Neutrophil (primary cell): ENCODE measurements around the gene TSPAN4.

Experiments
- H3K27ac ChIP-seq: fragments of 200-600 bp; sonication (generic); 2 replicates; pipeline ENCODE4 v1.5.1; 2016; ENCODE audit warnings: mild to moderate bottlenecking, moderate library complexity
- H3K27me3 ChIP-seq: fragments of 200-600 bp; sonication (generic); 2 replicates; pipeline ENCODE4 v1.6.0; 2016; ENCODE audit warnings: mild to moderate bottlenecking
- H3K36me3 ChIP-seq: fragments of 200-600 bp; sonication (generic); 2 replicates; pipeline ENCODE4 v1.5.1; 2017
- H3K4me1 ChIP-seq, 2 experiments: fragments of 200-600 bp in 1 of 2; sonication (generic) in 1 of 2; 1 replicate in 1 of 2; 2 replicates in 1 of 2; pipeline versions ENCODE4 v1.5.1 to v1.6.1; 2013 to 2016; ENCODE audit warnings: low read depth in 1 of 2, low read length in 1 of 2, mild to moderate bottlenecking in 1 of 2, moderate library complexity in 1 of 2; ENCODE audit not compliant: control insufficient read depth in 1 of 2, insufficient read depth in 1 of 2
- H3K4me3 ChIP-seq, 2 experiments: fragments of 200-600 bp in 1 of 2; sonication (generic) in 1 of 2; 1 replicate in 1 of 2; 2 replicates in 1 of 2; pipeline ENCODE4 v1.5.1; 2013 to 2016; ENCODE audit warnings: low read depth in 1 of 2, low read length in 1 of 2, mild to moderate bottlenecking in 1 of 2, moderate library complexity in 1 of 2
- H3K9me3 ChIP-seq: fragments of 200-600 bp; sonication (generic); 2 replicates; pipeline ENCODE4 v1.5.1; 2016
- CTCF ChIP-seq: fragments of 200-600 bp; sonication (generic); IDR thresholded peaks from 2 replicates; pipeline ENCODE4 v1.5.1; 2016; ENCODE audit warnings: antibody characterized with exemption

Gene TSPAN4

GRCh38 chr11:820655-821511 is 21.8 kb upstream of the TSPAN4 start:
- peak; percentile 18 for TF ChIP-seq CTCF
- peaks cover 58 to 68% of the 10 kb centered on the region in 2 experiments for H3K4me1 ChIP-seq
- H3K36me3 ChIP-seq = peaks cover 37% of the 10 kb centered on the region
- H3K9me3 ChIP-seq = no peaks in the 10 kb centered on the region
- H3K27ac ChIP-seq = peak overlapping the region; percentile 100
- H3K4me3 ChIP-seq = peak overlapping the region; percentile 91 to 94
- no peaks in the 10 kb centered on the region for H3K27me3 ChIP-seq

- Histone ChIP-seq H3K9me3 (no peaks in the 10 kb centered on the region), H3K4me3 (peak overlapping the region; percentile 91 to 94), H3K4me1 (peaks cover 67 to 77% of the 10 kb centered on the region in 2 experiments), H3K36me3 (peaks cover 39% of the 10 kb centered on the region), H3K27ac (peak overlapping the region; percentile 100), H3K27me3 (no peaks in the 10 kb centered on the region)
- TF ChIP-seq CTCF = no peak
Measured at GRCh38 chr11:821512-822371, 20.9 kb upstream of the TSPAN4 start.

- TF ChIP-seq CTCF = no peak
- Histone ChIP-seq H3K9me3 (no peaks in the 10 kb centered on the region), H3K27me3 (no peaks in the 10 kb centered on the region), H3K4me3 (peak overlapping the region in 1 of 2 experiments; percentile 91), H3K4me1 (peaks cover 78 to 89% of the 10 kb centered on the region in 2 experiments), H3K36me3 (peaks cover 39% of the 10 kb centered on the region), H3K27ac (peak overlapping the region; percentile 100)
Measured at GRCh38 chr11:823441-824291, 19.0 kb upstream of the TSPAN4 start.

GRCh38 chr11:824292-824880 is 18.3 kb upstream of the TSPAN4 start:
- H3K4me1 ChIP-seq = peaks cover 81 to 91% of the 10 kb centered on the region in 2 experiments
- no peak for TF ChIP-seq CTCF
- peak overlapping the region; percentile 100 for H3K27ac ChIP-seq
- H3K9me3 ChIP-seq = no peaks in the 10 kb centered on the region
- H3K36me3 ChIP-seq = peaks cover 39% of the 10 kb centered on the region
- no peak overlapping the region for H3K4me3 ChIP-seq
- peaks cover 5% of the 10 kb centered on the region for H3K27me3 ChIP-seq

GRCh38 chr11:824942-825341 is 17.7 kb upstream of the TSPAN4 start:
- H3K27ac ChIP-seq = peak overlapping the region; percentile 100
- peaks cover 39% of the 10 kb centered on the region for H3K36me3 ChIP-seq
- no peak overlapping the region for H3K4me3 ChIP-seq
- no peak for TF ChIP-seq CTCF
- peaks cover 87 to 96% of the 10 kb centered on the region in 2 experiments for H3K4me1 ChIP-seq
- no peaks in the 10 kb centered on the region for H3K9me3 ChIP-seq
- H3K27me3 ChIP-seq = peaks cover 11% of the 10 kb centered on the region
